GM12864 (cell line): ENCODE measurements around the gene ALPI.

Source experiments
- DNase-seq: peaks from one replicate; pipeline ENCODE4 v3.0.0-alpha.2; 2011; ENCODE audit warnings: low read depth
- H3K4me3 ChIP-seq: 2 replicates; pipeline ENCODE4 v1.5.1; 2011; ENCODE audit warnings: mild to moderate bottlenecking, low read depth, low read length, control low read depth
- TF ChIP-seq, protein P1 (sequence below): IDR thresholded peaks from 2 replicates; pipeline ENCODE4 v1.5.1; 2011; ENCODE audit warnings: low read depth, mild to moderate bottlenecking, moderate library complexity, low read length, control low read depth, inconsistent platforms; ENCODE audit errors: missing control alignments

The ALPI gene

DNA sequence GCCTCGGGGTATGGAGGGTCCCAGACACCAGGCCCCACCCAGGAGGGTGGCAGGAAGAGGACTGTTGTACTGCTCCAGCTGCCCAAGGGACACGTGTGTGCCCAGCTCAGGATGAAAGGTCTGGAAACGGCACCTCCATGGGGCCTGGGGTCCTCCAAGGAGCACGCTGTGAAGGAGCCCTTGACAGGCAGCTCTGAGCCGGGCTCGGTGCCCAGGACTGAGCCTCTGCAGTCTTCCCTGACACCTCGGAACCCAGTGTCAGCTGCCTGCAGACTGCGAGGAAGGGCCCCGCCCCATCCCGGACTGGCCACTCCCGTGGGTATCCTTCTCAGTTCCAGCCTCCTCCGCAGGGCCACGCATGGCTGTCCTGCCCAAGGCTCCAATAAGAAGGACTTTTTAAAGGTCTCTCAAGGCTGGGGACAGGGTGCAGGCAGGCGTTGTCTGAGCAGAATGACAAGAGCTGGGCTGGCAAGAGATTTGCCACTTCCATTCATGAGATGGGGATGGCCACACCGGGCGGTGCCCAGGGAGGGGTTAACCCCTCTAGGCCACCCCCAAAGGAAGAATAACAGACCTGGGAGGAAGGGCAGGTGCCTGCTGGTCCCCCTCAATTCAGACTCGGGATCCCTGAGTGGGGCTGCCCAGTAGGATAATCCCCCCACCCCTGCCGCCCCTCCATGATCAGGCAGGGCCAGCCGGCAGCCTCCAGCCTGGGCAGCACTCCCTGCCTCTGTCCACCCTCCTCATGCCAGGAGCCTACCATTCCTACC is 22.8 kb downstream of the ALPI start:
- H3K4me3 ChIP-seq = no peak overlapping the region
- TF ChIP-seq, protein P1, sequence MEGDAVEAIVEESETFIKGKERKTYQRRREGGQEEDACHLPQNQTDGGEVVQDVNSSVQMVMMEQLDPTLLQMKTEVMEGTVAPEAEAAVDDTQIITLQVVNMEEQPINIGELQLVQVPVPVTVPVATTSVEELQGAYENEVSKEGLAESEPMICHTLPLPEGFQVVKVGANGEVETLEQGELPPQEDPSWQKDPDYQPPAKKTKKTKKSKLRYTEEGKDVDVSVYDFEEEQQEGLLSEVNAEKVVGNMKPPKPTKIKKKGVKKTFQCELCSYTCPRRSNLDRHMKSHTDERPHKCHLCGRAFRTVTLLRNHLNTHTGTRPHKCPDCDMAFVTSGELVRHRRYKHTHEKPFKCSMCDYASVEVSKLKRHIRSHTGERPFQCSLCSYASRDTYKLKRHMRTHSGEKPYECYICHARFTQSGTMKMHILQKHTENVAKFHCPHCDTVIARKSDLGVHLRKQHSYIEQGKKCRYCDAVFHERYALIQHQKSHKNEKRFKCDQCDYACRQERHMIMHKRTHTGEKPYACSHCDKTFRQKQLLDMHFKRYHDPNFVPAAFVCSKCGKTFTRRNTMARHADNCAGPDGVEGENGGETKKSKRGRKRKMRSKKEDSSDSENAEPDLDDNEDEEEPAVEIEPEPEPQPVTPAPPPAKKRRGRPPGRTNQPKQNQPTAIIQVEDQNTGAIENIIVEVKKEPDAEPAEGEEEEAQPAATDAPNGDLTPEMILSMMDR = no peak
- no peak for DNase-seq

DNA sequence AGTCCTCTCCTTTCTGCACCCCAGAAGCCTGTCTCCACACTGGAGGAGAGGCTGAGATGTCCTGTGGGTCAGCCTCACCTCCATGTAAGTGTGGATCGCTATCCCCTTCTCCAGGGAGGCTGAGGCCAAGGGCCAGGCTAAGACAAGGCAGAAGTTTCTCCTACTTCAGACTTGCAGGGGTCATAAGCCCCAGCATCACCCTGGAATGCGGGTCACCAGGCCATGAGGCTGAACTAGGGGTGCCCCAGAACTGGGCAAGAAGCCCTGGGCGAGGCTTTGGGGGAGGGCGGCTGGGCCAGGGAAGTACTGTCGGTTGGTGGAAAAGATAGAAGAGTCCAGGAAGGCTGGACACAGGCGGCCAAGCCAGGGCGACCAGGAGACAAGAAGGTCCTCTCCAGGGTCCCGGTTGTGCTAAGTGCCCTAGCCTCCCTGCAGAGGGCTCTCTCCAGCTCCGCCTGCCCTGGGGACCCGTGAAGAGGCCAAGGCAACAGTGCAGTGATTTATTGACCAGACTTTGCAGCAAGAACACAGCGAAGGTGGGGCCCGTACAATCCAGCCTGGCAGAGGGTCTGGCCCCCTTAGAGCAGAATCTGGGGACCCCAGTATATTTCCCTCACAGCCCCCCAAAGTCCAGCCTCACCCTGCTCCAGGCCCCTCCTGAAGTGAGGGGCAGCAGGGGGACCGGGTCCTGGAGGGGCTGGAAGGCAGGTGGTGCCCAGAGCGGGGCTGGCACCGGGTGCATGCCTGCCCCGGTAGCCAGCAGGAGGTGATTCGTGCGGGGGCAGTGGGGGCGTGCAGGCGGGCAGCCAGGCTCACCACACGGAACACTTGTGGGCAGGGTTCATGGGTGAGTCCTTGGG is 23.6 kb downstream of the ALPI start:
- TF ChIP-seq, protein P1 = no peak
- no peak overlapping the region for H3K4me3 ChIP-seq
- DNase-seq = no peak

DNA sequence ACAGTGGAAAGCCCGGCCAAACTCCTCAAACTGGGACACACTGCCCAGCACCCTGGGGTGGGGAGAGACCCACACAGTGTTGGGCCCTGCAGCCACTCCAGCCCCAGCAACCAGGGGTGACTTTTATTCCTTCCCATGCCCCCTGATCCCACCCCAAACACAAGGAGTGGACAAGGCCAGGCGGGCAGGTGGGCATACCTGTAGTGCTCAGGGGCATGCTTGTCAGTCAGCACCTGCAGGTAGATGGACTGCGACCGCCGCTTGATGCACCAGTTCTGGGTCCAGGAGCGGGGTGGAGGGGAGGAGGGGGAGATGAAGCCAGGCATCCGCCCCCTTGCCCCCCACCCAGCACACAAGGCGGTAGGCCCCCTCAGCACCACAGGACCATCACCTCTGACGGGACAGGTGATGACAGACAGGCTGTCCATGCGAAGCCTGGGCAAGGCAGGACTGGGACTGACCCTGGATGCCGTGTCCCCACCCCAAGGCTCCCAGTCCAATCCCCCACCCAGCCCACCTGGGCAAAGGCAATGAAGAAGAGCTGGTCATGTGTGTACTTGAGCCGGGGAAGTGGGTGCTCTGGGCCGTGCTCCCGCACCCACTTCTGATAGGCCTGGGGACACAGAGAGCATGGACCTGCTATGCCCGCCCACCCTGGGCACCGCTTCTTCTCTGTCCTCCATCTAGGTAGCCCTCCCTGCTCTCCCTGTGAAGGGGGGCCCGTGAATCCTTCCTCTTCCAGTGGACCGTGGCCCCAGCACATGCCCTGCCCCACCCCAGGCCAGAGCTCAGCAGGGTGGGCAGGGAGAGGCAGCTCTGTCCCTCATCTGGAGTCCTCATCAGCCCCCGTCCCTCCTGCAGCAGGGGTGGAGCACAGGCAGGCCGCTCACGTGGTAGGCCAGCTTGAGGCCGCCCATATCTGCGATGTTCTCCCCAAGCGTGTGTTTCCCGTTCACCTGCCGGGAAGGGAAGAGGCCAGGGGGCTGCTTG is 24.5 kb downstream of the ALPI start:
- TF ChIP-seq, protein P1 = no peak
- DNase-seq = no peak
- H3K4me3 ChIP-seq = no peak overlapping the region

DNA sequence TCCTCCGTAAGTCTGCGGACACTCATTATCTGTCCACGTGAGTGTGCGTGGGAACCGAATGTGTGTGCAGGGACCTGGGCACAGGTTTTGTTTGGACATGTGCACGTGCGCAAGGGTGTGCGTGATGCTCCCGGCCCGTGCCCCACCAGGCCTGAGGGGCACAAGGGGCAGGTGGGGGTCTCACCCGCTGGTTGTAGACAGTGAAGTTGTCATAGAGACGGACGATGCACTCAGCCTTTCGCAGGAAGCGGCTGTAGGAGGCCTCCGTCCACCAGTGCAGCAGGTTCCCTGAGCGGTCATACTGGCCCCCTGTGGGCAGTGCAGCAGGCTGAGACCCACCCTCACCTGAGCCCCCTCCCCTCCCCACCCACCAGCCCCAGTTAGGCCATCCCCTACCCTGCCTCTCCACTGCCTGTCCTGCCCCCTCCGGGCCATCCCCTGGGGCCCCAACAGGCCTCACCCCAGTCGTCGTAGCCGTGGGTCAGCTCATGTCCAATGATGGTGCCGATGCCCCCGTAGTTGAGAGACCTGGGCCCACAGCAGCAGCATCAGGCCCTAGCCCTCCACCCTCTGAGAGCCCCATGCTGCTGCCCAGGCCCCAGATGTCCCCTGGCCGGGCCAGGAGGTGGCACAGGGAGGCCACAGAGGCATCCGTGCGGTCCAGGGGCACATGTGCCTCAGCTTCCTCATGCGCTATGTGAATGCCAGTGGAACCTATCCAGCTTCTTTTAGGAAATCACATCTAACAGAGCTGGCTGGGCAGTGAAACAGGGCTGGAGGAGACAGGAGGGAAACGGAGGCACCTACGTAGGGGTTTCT is 25.6 kb downstream of the ALPI start:
- no peak for DNase-seq
- TF ChIP-seq, protein P1 = no peak
- no peak overlapping the region for H3K4me3 ChIP-seq

DNA sequence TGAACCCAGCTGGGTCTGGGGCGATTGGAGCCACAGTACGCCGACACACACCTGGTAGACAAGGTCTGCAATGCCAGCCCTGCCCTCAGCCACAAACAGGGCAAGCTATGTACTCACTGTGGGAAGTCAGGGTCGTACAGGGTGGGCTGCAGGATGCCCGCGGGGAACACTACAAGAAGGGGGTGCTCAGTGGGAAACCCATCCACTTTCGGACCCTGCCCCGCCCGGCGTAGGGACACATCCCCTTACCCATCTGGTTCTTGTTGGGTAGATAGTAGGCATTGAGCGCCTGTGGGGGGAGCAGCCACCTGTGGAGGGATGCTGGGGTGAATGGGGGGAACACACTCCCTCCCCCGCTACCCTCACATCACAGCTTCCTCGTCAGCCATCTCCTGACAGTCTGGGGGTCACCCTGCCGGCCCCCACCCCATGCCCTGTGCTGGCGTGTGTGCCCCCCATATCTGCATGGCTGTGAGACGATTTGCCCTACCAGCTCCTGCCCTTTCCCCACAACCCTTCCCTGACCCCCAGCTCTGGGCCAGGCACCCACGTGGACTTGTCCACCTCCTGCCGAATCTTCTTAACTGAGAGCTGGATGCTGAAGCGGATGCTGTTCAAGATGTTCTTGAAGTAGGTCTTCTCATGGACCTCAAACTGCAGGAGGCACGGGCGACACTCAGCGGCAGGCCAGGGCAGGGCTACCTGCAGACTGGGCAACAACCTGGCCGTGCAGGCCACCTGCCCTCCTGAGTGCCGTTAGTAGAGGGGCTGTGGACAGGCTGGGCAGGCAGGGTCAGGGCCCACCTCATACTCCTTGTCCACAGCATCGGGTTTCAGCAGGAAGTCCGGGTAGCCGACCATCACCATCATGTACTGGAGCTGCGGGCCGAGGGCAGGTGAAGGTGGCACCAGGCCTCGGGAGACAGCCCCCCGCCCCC is 26.6 kb downstream of the ALPI start:
- TF ChIP-seq, protein P1 = no peak
- H3K4me3 ChIP-seq = no peak overlapping the region
- no peak for DNase-seq
